GM19193 (cell line): ENCODE data around the gene PLA2G6.

Source experiments
- POLR2A ChIP-seq: IDR thresholded peaks from 4 replicates; pipeline ENCODE4 v1.6.1; 2011; ENCODE audit not compliant: insufficient read depth, insufficient read length; ENCODE audit errors: extremely low read depth

Gene PLA2G6

GRCh38 chr22:38062791-38063190 lies 118.8 kb downstream of the PLA2G6 start:
- no peak for TF ChIP-seq POLR2A
